H1 (cell line): Measurements from ENCODE around the gene F3. TPM values are rescaled to one million over a fixed set of nuclear protein-coding genes. Genes with fewer than 3 reads are reported as not detected.

Experiments
- CTCF ChIA-PET: fragments of 300-600 bp; sonication (Branson Sonifier 250); formaldehyde crosslinking; loops from one replicate; lab custom pipeline; 2021; ENCODE audit not compliant: partially characterized antibody; lab: Charles Lee
- POLR2A ChIA-PET: fragments of 300-600 bp; sonication (Branson Sonifier 250); formaldehyde crosslinking; loops from one replicate; lab custom pipeline; 2021; ENCODE audit warnings: inconsistent platforms; ENCODE audit not compliant: partially characterized antibody; lab: Charles Lee
- DNase-seq, 2 experiments: peaks; one replicate each; pipeline versions ENCODE4 v3.0.0 to v3.0.0-alpha.2; 2010 to 2022; ENCODE audit warnings: low spot score in 2 of 2, low read depth in 1 of 2, mixed read lengths in 1 of 2
- FAIRE-seq: peaks from 2 replicates; lab custom pipeline; 2011; peaks lifted over from hg19 to GRCh38; lab: Jason Lieb, UNC
- H2AFZ ChIP-seq: 2 replicates; pipeline ENCODE4 v1.8.1; 2012; ENCODE audit warnings: low read length, inconsistent platforms
- H2AK5ac ChIP-seq: 2 replicates; pipeline ENCODE4 v1.6.1; 2013; ENCODE audit warnings: low read depth, low read length
- H2BK120ac ChIP-seq: replicated peaks from 2 replicates; pipeline ENCODE3; 2013; ENCODE audit warnings: low read depth, low read length, inconsistent platforms
- H2BK12ac ChIP-seq: 2 replicates; pipeline ENCODE4 v1.6.1; 2013; ENCODE audit warnings: low read depth, low read length
- H2BK15ac ChIP-seq: 2 replicates; pipeline ENCODE4 v1.6.1; 2013; ENCODE audit warnings: low read length
- H2BK20ac ChIP-seq: 2 replicates; pipeline ENCODE4 v1.6.1; 2013; ENCODE audit warnings: low read length
- H2BK5ac ChIP-seq: 2 replicates; pipeline ENCODE4 v1.6.1; 2013; ENCODE audit warnings: low read depth, low read length
- H3K14ac ChIP-seq: 2 replicates; pipeline ENCODE4 v1.6.1; 2013; ENCODE audit warnings: inconsistent platforms; ENCODE audit not compliant: insufficient read length
- H3K18ac ChIP-seq: 2 replicates; pipeline ENCODE4 v1.6.1; 2013; ENCODE audit warnings: low read length; ENCODE audit errors: extremely low read depth
- H3K23ac ChIP-seq: 2 replicates; pipeline ENCODE4 v1.6.1; 2013; ENCODE audit warnings: inconsistent platforms; ENCODE audit not compliant: insufficient read length
- H3K23me2 ChIP-seq: 2 replicates; pipeline ENCODE4 v1.6.1; 2013; ENCODE audit warnings: low read depth, low read length
- H3K27ac ChIP-seq: 2 replicates; pipeline ENCODE4 v1.6.1; 2011; ENCODE audit warnings: low read depth, low read length, inconsistent platforms
- H3K27me3 ChIP-seq, 4 experiments: replicated peaks in 1 of 4; 1 replicate in 1 of 4; 2 replicates in 3 of 4; pipeline versions ENCODE4 v1.6.1 to v1.8.1; 2011 to 2013; ENCODE audit warnings: low read length in 3 of 4, mild to moderate bottlenecking in 3 of 4, inconsistent platforms in 2 of 4, mixed read lengths in 2 of 4, moderate library complexity in 1 of 4; ENCODE audit not compliant: control insufficient read depth in 3 of 4, insufficient read depth in 3 of 4; ENCODE audit errors: extremely low read depth in 1 of 4
- H3K36me3 ChIP-seq, 4 experiments: 2 replicates each; pipeline versions ENCODE4 v1.6.1 to v1.8.1; 2011 to 2013; ENCODE audit warnings: mild to moderate bottlenecking in 4 of 4, low read length in 3 of 4, moderate library complexity in 2 of 4, control low read depth in 1 of 4, inconsistent platforms in 1 of 4; ENCODE audit not compliant: insufficient read depth in 4 of 4, control insufficient read depth in 2 of 4
- H3K4ac ChIP-seq: replicated peaks from 2 replicates; pipeline ENCODE3; 2013; ENCODE audit warnings: low read length, low read depth, mixed read lengths, inconsistent platforms; ENCODE audit not compliant: insufficient read length
- H3K4me1 ChIP-seq, 4 experiments: replicated peaks in 1 of 4; 1 replicate in 1 of 4; 2 replicates in 3 of 4; pipeline versions ENCODE4 v1.6.1 to v1.8.1; 2011 to 2013; ENCODE audit warnings: low read length in 3 of 4, inconsistent platforms in 2 of 4, mixed read lengths in 1 of 4; ENCODE audit not compliant: insufficient read depth in 4 of 4, control insufficient read depth in 3 of 4
- H3K4me2 ChIP-seq, 2 experiments: 2 replicates each; pipeline versions ENCODE4 v1.6.1 to v1.8.1; 2011 to 2013; ENCODE audit warnings: low read depth in 2 of 2, low read length in 2 of 2, control low read depth in 1 of 2, inconsistent platforms in 1 of 2, mild to moderate bottlenecking in 1 of 2; ENCODE audit not compliant: insufficient read depth in 1 of 2
- H3K4me3 ChIP-seq, 4 experiments: fragments of 200-600, 300-600 bp in 1 of 4; sonication (generic), shearing (Covaris generic), sonication (Bioruptor Twin) in 1 of 4; 2 replicates each; pipeline versions ENCODE4 v1.5.1 to v1.8.1; 2011 to 2016; ENCODE audit warnings: low read length in 4 of 4, low read depth in 3 of 4, control low read depth in 2 of 4, inconsistent platforms in 2 of 4, mild to moderate bottlenecking in 2 of 4, mixed read lengths in 1 of 4, moderate library complexity in 1 of 4; ENCODE audit not compliant: insufficient read depth in 2 of 4; ENCODE audit errors: extremely low read depth in 1 of 4
- H3K56ac ChIP-seq: replicated peaks from 2 replicates; pipeline ENCODE3; 2013; ENCODE audit warnings: low read depth, mild to moderate bottlenecking, mixed read lengths, low read length, inconsistent platforms; ENCODE audit not compliant: insufficient read length
- H3K79me1 ChIP-seq: 2 replicates; pipeline ENCODE4 v1.6.1; 2013; ENCODE audit warnings: low read depth, low read length, control low read depth
- H3K79me2 ChIP-seq, 2 experiments: 2 replicates each; pipeline versions ENCODE4 v1.6.1 to v1.8.1; 2012 to 2013; ENCODE audit warnings: low read length in 2 of 2, mild to moderate bottlenecking in 2 of 2, inconsistent platforms in 1 of 2; ENCODE audit not compliant: insufficient read depth in 2 of 2, control insufficient read depth in 1 of 2
- H3K9ac ChIP-seq, 4 experiments: replicated peaks in 1 of 4; 1 replicate in 1 of 4; 2 replicates in 3 of 4; pipeline versions ENCODE4 v1.6.1 to v1.8.1; 2011 to 2013; ENCODE audit warnings: low read depth in 3 of 4, low read length in 3 of 4, control low read depth in 2 of 4, mild to moderate bottlenecking in 2 of 4, moderate library complexity in 2 of 4, inconsistent platforms in 1 of 4; ENCODE audit errors: extremely low read depth in 1 of 4
- H3K9me3 ChIP-seq, 2 experiments: 2 replicates each; pipeline versions ENCODE4 v1.6.1 to v1.8.1; 2012 to 2013; ENCODE audit warnings: mild to moderate bottlenecking in 2 of 2, moderate library complexity in 2 of 2, control low read depth in 1 of 2, inconsistent platforms in 1 of 2, low read depth in 1 of 2, low read length in 1 of 2, mixed read lengths in 1 of 2; ENCODE audit not compliant: insufficient read depth in 2 of 2
- H4K20me1 ChIP-seq, 2 experiments: replicated peaks in 1 of 2; 2 replicates each; pipeline versions ENCODE3 to v1.8.1; 2011 to 2013; ENCODE audit warnings: inconsistent platforms in 2 of 2, low read length in 2 of 2, mild to moderate bottlenecking in 1 of 2; ENCODE audit not compliant: insufficient read depth in 2 of 2, control insufficient read depth in 1 of 2
- H4K5ac ChIP-seq: 2 replicates; pipeline ENCODE4 v1.6.1; 2013; ENCODE audit warnings: low read length, low read depth, mixed read lengths, inconsistent platforms; ENCODE audit not compliant: insufficient read length
- H4K8ac ChIP-seq: 2 replicates; pipeline ENCODE4 v1.8.0; 2013; ENCODE audit warnings: mild to moderate bottlenecking, moderate library complexity, low read length, inconsistent platforms; ENCODE audit not compliant: insufficient read depth; ENCODE audit errors: extremely low read depth
- H4K91ac ChIP-seq: replicated peaks from 2 replicates; pipeline ENCODE3; 2013; ENCODE audit warnings: low read length, mixed read lengths, inconsistent platforms; ENCODE audit not compliant: insufficient read length
- BCL11A ChIP-seq, 2 experiments: IDR thresholded peaks; one replicate each; pipeline ENCODE4 v1.6.1; 2011; ENCODE audit warnings: low read depth in 2 of 2, low read length in 2 of 2, mild to moderate bottlenecking in 2 of 2
- CBX5 ChIP-seq: fragments of 300-800, 300-1000 bp; sonication (generic); IDR thresholded peaks from 2 replicates; pipeline ENCODE4 v1.7.1; 2016; ENCODE audit warnings: antibody characterized with exemption, low read length, low read depth
- CTCF ChIP-seq, 3 experiments: IDR thresholded peaks; 1 replicate in 2 of 3; 2 replicates in 1 of 3; pipeline versions ENCODE4 v1.5.1 to v1.6.1; 2011; ENCODE audit warnings: low read length in 3 of 3, mild to moderate bottlenecking in 3 of 3, inconsistent platforms in 2 of 3, low read depth in 1 of 3, moderate library complexity in 1 of 3; ENCODE audit not compliant: insufficient read depth in 1 of 3; ENCODE audit errors: control extremely low read depth in 1 of 3
- EZH2 ChIP-seq: fragments of 200-600 bp; sonication (generic); IDR thresholded peaks from 2 replicates; pipeline ENCODE4 v1.7.1; 2012; ENCODE audit warnings: low read depth, mild to moderate bottlenecking, moderate library complexity, low read length, inconsistent platforms; ENCODE audit not compliant: severe bottlenecking
- GABPA ChIP-seq: IDR thresholded peaks from 2 replicates; pipeline ENCODE4 v1.6.1; 2011; ENCODE audit warnings: mild to moderate bottlenecking, low read length, moderate library complexity, borderline replicate concordance; ENCODE audit not compliant: insufficient read depth
- JUN ChIP-seq: IDR thresholded peaks from 2 replicates; pipeline ENCODE4 v1.6.1; 2011; ENCODE audit warnings: low read depth, mild to moderate bottlenecking, improper control_type of control experiment, low read length
- KDM1A ChIP-seq: fragments of 200-600, 300-600 bp; sonication (generic); IDR thresholded peaks from 2 replicates; pipeline ENCODE4 v1.7.1; 2016; ENCODE audit warnings: mild to moderate bottlenecking, low read length, borderline replicate concordance
- PHF8 ChIP-seq: fragments of 200-600 bp; sonication (generic); conservative IDR thresholded peaks from 2 replicates; pipeline ENCODE4 v1.7.1; 2012; ENCODE audit warnings: low read depth, mild to moderate bottlenecking, inconsistent platforms, low read length, moderate library complexity
- SIX5 ChIP-seq: IDR thresholded peaks from 2 replicates; pipeline ENCODE4 v1.6.1; 2011; ENCODE audit warnings: mild to moderate bottlenecking, low read depth, low read length
- TCF12 ChIP-seq: IDR thresholded peaks from 2 replicates; pipeline ENCODE4 v1.6.1; 2011; ENCODE audit warnings: low read depth, mild to moderate bottlenecking, low read length
- WGBS, 2 experiments: shearing (Covaris generic) in 1 of 2; methylation state at CpG; one replicate each; pipeline versions ENCODE4 v1.1.6 to v1.1.7; 2013 to 2015; ENCODE audit warnings: low lambda C conversion rate in 2 of 2, mixed read lengths in 2 of 2, inconsistent platforms in 1 of 2, low coverage in 1 of 2, missing lambda C conversion rate in 1 of 2; ENCODE audit not compliant: insufficient replicate concordance in 2 of 2, insufficient coverage in 1 of 2, insufficient read length in 1 of 2; ENCODE audit errors: extremely low coverage in 1 of 2, missing lambda C conversion rate in 1 of 2; 5-methylcytosine and 5-hydroxymethylcytosine counted together
- polyA plus RNA-seq, 7 experiments: library from polyadenylated mRNA; depleted of rRNA in 3 of 7; stranded (reverse) in 5 of 7; unstranded in 2 of 7; fragments of >200 nt in 5 of 7; fragments of 200-250 nt in 2 of 7; gene quantifications; 1 replicate in 5 of 7; 2 replicates in 1 of 7; 4 replicates in 1 of 7; pipeline versions ENCODE4 v1.2.1 to v1.2.3, GENCODE V29; 2011 to 2013; ENCODE audit warnings: missing spikeins in 2 of 7, mixed read lengths in 2 of 7
- total RNA-seq: library from RNA; stranded (reverse); fragmentation: NEBNext Ultra II Directional; extraction: Animal tissue kit (Norgen Biotek cat#: 25700); gene quantifications from 2 replicates; pipeline ENCODE4 v1.2.1, GENCODE V29; 2021

Gene F3
- total and polyA plus RNA-seq, 2 of the 8 experiments (the other 6 are each of a cell fraction or from before 2014, with no cell fraction given), result 2.6 to 8.6 TPM

- Histone ChIP-seq H3K79me1 (no peaks in the 10 kb centered on the region), H3K23ac (no peak overlapping the region), H3K9me3 (no peaks in the 10 kb centered on the region), H4K5ac (no peak overlapping the region), H3K36me3 (peaks cover 0 to 16% (median 3%) of the 10 kb centered on the region in 4 experiments; a peak in 4 of 8 replicates), H3K14ac (no peak overlapping the region), H3K18ac (no peak overlapping the region), H3K23me2 (no peaks in the 10 kb centered on the region), H3K56ac (no peak overlapping the region), H4K8ac (no peak overlapping the region), H3K27ac (no peak overlapping the region), H3K9ac (no peak overlapping the region), H2AFZ (no peak overlapping the region), H4K20me1 (no peaks in the 10 kb centered on the region), H2BK120ac (no peak overlapping the region), H3K4me3 (no peak overlapping the region), H4K91ac (no peak overlapping the region), H2BK20ac (no peak overlapping the region), H3K4ac (no peak overlapping the region), H3K27me3 (no peaks in the 10 kb centered on the region), H3K4me1 (no peaks in the 10 kb centered on the region), H2AK5ac (no peak overlapping the region), H2BK12ac (no peak overlapping the region), H3K4me2 (no peak overlapping the region), H2BK15ac (no peak overlapping the region), H3K79me2 (no peaks in the 10 kb centered on the region), H2BK5ac (no peak overlapping the region)
- DNase-seq, result no peak
- ChIA-PET POLR2A (no interaction called here), CTCF (interaction anchor here (0.9 to 1.8 kb wide), 6 partner anchors 11 to 351 kb away, joined by 3 to 7 read pairs (median 4); no protein-coding TSS in a partner anchor)
- no peak for FAIRE-seq
- WGBS, 2 experiments, result 92% methylated on average over 4 of the region's 4 CpGs; no CpG with 5 or more reads in 1 of the 2 experiments
- TF ChIP-seq SIX5 (no peak), CBX5 (no peak), KDM1A (no peak), EZH2 (no peak), CTCF (IDR thresholded peaks at IDR 0.05; ENCODE audit: control extremely low read depth in 1 of 3, insufficient read depth in 1 of 3, low read depth in 1 of 3, low read length in 3 of 3) (no peak), TCF12 (no peak), PHF8 (no peak), BCL11A (IDR thresholded peaks at IDR 0.05; ENCODE audit: low read depth in 2 of 2, low read length in 2 of 2) (no peak), GABPA (no peak), JUN (no peak)
Observed at GRCh38 chr1:94503153-94503552, 38.4 kb downstream of the F3 start.
